HUDEP-2 (cell line): ENCODE measurements around the gene TRIO.

Experiments
- DNase-seq, 76 experiments: peaks; one replicate each; lab custom pipeline; 2025; ENCODE audit not compliant: unreplicated experiment in 76 of 76; lab: John Stamatoyannopoulos, UW

The TRIO gene

DNA sequence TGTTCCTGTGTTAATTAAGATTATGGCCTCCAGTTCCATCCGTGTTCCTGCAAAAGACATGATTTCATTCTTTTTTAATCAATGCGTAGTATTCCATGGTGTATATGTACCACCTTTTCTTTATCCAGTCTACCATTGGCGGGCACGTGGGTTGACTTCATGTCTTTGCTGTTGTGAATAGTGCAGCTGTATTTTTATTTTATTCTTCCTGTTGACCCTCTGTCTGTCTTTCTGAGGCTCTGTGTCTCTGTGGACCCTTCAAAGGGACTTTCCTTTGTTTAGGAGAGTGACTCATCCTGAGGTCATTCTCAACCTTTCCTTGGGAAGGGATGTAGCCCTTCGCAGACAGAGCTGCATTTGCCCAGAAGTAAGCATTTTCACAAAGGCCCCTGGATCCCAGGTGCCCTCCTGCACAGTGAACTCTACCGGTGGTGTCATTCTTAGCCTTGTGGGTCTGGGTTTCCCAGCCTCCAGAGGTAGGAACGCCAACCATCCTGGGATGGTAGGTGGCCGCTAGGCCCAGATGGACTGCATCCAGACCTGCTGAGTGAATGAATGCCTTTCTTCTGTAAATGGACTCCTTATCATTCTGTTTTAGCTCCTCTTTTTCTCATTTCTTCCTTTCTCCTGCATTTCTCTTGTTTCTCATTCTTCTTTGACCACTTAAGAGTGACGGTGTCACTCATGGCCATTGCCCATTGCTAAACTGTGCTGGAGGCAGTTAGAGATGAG, 22.4 kb downstream of the TRIO start:
- no peak for DNase-seq

DNA sequence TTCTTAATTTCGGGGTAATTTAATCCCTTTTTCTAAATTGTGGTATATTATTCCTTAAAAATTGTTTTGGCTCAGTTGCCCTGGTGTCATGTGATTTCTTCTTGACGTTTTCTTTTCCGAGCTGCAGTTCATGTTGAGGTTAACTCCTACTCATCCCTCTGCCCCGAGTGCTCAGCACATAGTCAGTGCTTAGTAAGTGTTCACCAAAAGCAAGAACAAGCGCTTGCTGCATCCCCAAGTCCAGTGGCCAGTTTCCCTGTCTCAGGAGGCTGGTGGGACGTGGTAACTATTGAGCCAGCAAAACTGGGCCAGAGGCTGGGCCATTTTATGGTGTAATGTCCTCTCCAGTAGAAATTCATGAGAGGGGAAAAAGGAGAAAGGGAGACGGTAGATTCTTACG, 23.3 kb downstream of the TRIO start:
- DNase-seq: no peak

DNA sequence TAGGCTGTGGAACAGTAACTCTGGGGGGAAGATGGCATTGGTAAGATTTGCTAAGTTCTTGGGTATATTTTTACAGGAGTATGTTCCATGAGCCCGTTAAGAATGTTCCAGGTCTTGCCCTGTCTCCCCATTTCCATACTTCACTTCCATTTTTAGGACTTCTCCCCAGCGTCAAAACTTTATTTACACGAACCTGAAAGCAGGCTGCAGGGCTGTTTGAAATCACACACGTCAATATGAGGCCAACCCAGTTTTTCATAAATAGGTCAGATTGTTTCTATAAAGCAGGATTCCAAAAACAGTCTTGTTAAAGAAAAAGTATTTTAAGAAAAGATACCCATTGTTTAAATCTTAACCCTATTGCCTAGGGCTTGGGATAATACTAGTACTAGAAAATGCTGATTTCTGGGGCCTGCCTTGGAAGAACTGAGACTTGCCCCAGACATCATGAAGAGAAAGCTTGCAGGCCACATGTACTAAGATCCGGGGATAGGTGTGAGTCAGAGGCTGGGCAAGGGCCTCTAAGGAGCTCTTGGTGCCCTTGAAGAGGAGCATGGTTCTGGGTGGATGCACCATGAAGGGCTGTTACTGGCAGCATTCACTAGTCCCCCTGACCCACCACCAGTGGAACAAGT, 24.2 kb downstream of the TRIO start:
- no peak for DNase-seq

DNA sequence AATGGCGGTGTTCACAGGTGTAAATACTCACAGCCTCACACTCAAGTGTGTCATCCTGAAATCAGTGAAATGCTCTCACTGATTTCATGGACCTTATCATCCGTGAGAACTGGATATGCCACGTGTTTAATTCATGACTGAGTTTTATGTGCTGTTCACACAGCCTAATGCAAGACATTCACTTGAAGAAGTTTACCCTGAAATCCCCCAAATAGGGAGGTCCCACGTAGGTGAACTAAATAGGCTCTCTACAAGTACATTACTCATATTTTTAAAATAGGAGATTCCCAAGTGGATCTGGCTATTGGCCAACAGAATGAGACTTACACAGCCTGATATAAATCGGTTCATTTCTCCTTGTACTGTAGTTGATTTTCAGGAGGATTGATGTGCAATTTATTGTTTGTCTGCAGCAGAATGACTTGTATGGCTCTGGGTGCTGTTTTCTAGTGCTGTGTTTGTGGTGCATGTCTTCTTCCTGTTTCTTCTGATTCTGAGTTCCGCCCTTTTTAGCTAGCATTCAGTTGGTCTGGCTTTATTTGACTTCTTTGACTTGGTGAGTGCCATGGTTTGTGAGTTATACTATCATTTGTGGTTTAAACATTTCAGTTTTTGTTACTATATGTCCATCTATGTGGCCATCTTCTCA, 25.1 kb downstream of the TRIO start:
- no peak for DNase-seq

DNA sequence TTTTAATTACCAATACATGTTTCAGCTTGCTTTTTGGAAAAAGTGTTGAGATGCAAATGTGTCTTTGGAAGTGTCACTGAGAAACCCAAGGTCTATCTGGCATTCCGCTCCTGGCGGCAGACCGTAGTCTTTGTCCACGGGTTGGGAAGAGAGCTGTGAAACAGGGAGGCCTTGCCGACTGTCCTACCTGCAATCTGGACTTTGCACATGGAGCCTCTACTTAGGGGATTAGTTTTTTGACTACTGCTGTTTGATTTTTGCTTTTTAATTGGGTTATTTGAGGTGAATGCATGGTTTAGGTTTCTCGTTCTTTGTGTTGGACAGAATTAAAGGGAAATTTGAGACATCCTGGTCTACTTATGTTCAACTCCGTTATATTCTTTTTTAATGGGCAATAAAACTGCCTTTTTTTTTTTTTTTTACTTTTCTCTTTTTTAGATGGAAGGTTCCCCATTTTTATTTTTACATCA, 25.7 kb downstream of the TRIO start:
- no peak for DNase-seq

DNA sequence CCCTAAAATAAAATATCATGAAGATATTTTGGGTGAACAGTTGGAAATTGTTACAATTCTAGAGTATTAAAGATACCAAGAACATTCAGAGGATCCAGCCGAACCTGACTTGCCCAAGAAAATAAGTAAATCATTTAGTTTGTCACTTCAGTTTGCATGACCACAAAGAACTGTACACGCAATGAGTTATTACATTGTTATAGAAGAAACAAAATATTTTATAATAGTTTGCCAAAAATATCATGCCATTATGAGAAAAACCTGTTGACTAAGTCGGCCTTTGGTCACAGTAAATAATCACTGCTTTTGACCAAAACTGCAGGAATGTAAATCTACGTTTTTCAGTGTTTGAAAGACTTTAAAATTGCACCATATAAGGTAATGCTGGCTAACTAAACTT, 27.9 kb downstream of the TRIO start:
- no peak for DNase-seq

DNA sequence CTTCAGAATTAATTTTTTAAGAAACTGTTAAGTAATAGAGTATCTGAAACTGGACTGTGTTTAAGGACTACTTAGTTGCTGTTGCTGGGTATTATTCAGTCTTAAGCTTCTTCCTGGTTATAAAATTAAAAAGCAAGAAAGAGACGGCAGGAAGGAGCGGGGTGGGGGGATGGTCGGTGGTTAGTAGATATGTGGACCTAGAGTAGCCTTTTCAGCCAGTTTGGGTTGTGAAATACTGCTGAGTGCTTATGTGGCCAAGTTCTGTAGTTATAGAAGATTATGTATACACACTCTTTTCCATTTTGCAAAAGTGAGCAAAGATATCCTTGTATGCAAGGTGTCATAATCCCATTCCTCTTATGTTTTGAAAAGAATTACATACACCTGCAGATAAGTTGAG, 28.5 kb downstream of the TRIO start:
- no peak for DNase-seq

DNA sequence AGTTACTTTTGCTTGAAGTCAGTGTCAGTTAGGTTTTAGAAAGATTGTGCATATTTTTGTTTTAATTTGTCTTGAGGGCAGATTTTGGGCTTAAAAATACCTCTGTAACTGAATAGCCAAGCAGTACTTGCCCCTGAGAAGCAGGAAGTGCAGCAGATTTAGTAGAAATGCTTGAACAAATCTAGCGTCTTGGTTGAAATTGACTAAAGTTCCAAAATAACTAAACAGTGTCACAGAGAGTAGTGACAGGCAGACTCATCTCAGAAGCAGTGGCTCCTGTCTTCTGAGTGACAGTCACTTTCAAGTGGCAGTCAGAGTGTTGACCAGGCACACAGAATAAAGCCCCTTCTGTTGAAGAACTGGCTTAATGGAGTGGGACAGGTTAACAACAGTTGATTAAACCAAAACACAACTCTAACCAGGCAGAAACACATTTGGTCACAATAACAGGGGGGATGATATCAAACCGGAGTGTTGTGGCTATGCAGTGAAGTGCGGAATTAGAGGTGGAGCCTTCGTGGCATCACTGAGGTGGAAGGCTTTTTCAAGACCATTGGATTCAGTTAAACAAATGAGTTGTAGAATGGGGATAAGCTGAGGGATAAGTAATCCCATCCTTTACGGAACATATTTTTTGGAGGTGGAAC, 29.1 kb downstream of the TRIO start:
- no peak for DNase-seq

DNA sequence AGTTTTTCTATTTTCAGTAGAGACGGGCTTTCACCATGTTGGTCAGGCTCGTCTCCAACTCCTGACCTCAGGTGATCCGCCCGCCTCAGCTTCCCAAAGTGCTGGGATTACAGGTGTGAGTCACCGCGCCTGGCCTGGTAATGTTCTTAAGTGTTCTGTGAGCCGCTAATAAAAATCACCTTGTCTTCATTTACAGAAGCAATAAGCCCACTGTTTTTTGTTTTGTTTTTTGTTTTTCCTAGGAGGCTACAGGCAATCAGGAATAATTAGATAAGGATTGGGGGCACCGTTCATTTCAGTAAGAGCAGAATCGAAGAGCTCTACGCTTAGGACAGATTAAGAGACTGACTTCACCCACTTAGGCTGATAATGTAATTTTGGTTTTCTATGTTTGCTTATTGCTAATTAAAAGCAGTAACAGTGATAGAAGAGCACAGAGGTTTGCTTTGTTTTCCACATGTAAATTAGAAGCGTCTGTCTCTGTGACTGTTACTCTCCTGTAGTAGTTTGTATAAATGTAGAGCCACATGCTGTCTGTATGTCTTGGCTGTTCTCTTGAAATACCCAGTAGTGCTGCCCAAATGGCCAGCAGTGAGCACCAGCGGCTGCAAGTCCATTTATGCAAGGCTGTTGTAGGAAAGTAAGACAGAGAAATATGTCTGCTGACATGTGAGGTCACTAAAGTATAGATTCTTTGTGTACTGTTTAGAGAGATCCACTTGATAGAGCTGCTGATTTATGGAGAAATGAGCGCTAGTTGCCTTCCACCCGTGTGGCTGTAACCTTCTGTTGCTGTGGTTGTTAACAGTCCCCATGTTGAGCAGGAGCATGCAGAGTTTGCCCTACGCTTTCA, 30.5 kb downstream of the TRIO start:
- DNase-seq: no peak

- no peak for DNase-seq
Measured at GRCh38 chr5:14174230-14174636, 31.1 kb downstream of the TRIO start.

- no peak for DNase-seq
Measured at GRCh38 chr5:14175381-14175780, 32.2 kb downstream of the TRIO start.

DNA sequence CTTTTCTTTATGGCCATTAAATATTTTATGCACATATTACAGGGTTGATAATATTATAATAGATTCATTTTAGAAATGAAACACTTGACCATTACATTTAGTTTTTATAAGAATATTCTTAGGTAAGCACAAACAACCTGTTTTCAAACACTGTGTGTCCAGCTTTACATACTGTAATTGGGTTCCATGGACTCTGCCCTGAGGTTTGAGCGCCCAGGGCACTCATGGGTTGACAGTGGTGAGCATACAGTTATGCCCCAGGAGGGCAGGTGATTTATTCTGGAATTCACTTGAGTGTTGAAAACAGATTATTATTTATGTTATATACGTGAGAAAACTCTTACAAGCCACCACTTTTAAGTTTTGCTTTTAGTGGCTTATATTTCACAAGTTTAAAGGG, 33.7 kb downstream of the TRIO start:
- DNase-seq: no peak

- DNase-seq: no peak
Measured at GRCh38 chr5:14177634-14178033, 34.5 kb downstream of the TRIO start.

GRCh38 chr5:14178091-14178490, 34.9 kb downstream of the TRIO start:
- no peak for DNase-seq

DNA sequence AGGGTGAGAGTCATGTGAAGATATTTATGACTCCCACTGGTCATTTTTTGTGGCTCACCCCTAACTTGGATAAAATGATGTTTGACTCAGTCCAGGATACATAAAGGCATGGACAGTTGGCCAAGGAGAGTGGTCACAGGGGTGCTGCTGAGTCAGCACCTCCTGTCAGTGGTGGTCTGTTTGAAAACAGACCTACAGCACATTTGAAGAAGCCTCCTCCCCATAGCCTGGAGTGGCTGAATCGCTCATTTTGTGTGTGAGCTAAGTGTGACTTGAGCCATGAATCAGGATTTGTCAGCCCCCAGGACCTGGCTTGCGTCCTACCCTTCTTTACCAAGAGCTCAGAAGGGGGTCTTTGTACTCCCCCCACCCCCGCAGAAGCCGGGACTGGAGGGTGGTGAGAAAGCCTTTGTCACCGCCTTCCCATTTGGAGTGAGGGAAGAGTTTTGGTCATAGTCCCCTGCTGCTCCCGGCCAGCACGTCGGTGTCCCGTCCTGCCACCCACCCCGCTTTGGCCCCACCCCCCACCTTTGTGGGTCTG, 35.6 kb downstream of the TRIO start:
- no peak for DNase-seq

DNA sequence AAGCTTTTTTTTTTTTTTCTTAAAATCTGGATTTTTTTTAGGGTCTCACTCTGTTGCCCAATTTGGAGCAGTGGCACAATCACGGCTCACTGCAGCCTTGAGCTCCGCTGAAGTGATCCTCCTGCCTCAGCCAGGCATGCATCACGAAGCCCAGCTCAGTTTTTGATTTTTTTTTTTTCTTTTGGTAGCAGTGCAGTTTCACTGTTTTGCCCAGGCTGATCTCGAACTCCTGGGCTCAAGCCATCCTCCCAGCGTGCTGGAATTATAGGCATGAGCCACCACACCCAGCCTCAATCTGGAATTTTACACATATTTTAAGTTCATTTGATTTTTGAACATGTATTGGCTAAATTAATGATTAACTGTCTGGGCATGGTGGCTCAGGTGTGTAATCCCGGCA, 36.3 kb downstream of the TRIO start:
- no peak for DNase-seq

- DNase-seq: no peak
Measured at GRCh38 chr5:14180437-14180836, 37.3 kb downstream of the TRIO start.

DNA sequence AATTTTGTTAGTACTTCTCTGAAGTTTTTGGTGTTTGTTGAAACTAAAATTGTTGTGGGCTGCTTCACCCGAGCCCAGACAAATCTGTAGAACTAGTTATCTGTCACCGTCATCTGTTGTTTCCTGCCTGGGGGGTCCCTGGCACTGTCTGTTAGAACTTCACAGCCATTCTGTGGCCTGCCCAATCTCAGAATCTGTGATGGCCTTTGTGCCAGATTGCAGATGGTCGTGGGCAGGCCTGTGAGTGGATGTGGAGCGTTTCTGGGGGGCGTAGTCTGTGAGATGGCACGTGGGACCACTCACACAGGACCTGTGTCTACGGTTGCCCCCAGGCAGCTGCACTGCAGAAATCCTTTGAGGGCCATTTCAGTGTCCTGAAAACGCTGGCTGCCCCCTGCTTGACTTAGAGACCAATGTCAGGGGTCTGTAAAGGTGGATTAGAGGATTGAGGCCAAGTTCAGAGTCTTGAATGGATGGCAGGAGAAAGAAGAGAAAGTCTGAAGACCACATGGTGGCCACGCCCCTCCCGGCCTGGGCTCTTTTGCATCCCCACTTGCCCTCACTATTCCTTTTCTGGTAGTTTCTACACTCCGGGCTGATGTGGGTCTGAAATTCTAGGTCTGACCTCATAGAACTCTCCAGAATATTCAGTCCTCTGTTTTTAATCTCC, 38.3 kb downstream of the TRIO start:
- no peak for DNase-seq

GRCh38 chr5:14182761-14183160, 39.6 kb downstream of the TRIO start:
- no peak for DNase-seq
